GM21390 (cell line): Measurements from ENCODE around the gene PPP6R3.

ENCODE experiments used
- ATAC-seq: cut with Tn5 transposase; IDR thresholded peaks from one replicate; pipeline ENCODE4 v1.9.1; 2021; ENCODE audit not compliant: unreplicated experiment

Gene PPP6R3

GRCh38 chr11:68646832-68647231 is 186.3 kb downstream of the PPP6R3 start:
- ATAC-seq = no peak

GRCh38 chr11:68649851-68650555 is 189.5 kb downstream of the PPP6R3 start:
- ATAC-seq = no peak

- no peak for ATAC-seq
These were observed 190.2 kb downstream of the PPP6R3 start for GRCh38 chr11:68650801-68651200.

- ATAC-seq = no peak
These were observed 190.8 kb downstream of the PPP6R3 start for GRCh38 chr11:68651208-68651984.

GRCh38 chr11:68651985-68652682 is 191.6 kb downstream of the PPP6R3 start:
- no peak for ATAC-seq

- no peak for ATAC-seq
These were observed 192.2 kb downstream of the PPP6R3 start for GRCh38 chr11:68652683-68653156.

- ATAC-seq = no peak
These were observed 193.2 kb downstream of the PPP6R3 start for GRCh38 chr11:68653486-68654430.

- no peak for ATAC-seq
These were observed 194.4 kb downstream of the PPP6R3 start for GRCh38 chr11:68654978-68655377.

- ATAC-seq = no peak
These were observed 194.9 kb downstream of the PPP6R3 start for GRCh38 chr11:68655406-68655805.

- ATAC-seq = no peak
These were observed 195.3 kb downstream of the PPP6R3 start for GRCh38 chr11:68655806-68656205.

- no peak for ATAC-seq
These were observed 196.6 kb downstream of the PPP6R3 start for GRCh38 chr11:68657021-68657780.

- no peak for ATAC-seq
These were observed 197.5 kb downstream of the PPP6R3 start for GRCh38 chr11:68658097-68658496.

- no peak for ATAC-seq
These were observed 198.1 kb downstream of the PPP6R3 start for GRCh38 chr11:68658661-68659060.

- no peak for ATAC-seq
These were observed 198.8 kb downstream of the PPP6R3 start for GRCh38 chr11:68659158-68659921.

- ATAC-seq = no peak
These were observed 199.7 kb downstream of the PPP6R3 start for GRCh38 chr11:68660066-68660810.

- ATAC-seq = no peak
These were observed 200.5 kb downstream of the PPP6R3 start for GRCh38 chr11:68661014-68661413.

GRCh38 chr11:68661697-68662603 is 201.4 kb downstream of the PPP6R3 start:
- ATAC-seq = no peak
